H1 (cell line): ENCODE results near the gene ATP4A. TPM values are rescaled to one million over a fixed set of nuclear protein-coding genes. Genes with fewer than 3 reads are reported as not detected.
A peak's percentile ranks its signal among the peaks of the same experiment; 100 is the strongest.

Experiments
- CTCF ChIA-PET: fragments of 300-600 bp; sonication (Branson Sonifier 250); formaldehyde crosslinking; loops from one replicate; lab custom pipeline; 2021; ENCODE audit not compliant: partially characterized antibody; lab: Charles Lee
- POLR2A ChIA-PET: fragments of 300-600 bp; sonication (Branson Sonifier 250); formaldehyde crosslinking; loops from one replicate; lab custom pipeline; 2021; ENCODE audit warnings: inconsistent platforms; ENCODE audit not compliant: partially characterized antibody; lab: Charles Lee
- DNase-seq, 2 experiments: peaks; one replicate each; pipeline versions ENCODE4 v3.0.0 to v3.0.0-alpha.2; 2010 to 2022; ENCODE audit warnings: low spot score in 2 of 2, low read depth in 1 of 2, mixed read lengths in 1 of 2
- FAIRE-seq: peaks from 2 replicates; lab custom pipeline; 2011; peaks lifted over from hg19 to GRCh38; lab: Jason Lieb, UNC
- H2AFZ ChIP-seq: 2 replicates; pipeline ENCODE4 v1.8.1; 2012; ENCODE audit warnings: low read length, inconsistent platforms
- H2AK5ac ChIP-seq: 2 replicates; pipeline ENCODE4 v1.6.1; 2013; ENCODE audit warnings: low read depth, low read length
- H2BK120ac ChIP-seq: replicated peaks from 2 replicates; pipeline ENCODE3; 2013; ENCODE audit warnings: low read depth, low read length, inconsistent platforms
- H2BK12ac ChIP-seq: 2 replicates; pipeline ENCODE4 v1.6.1; 2013; ENCODE audit warnings: low read depth, low read length
- H2BK15ac ChIP-seq: 2 replicates; pipeline ENCODE4 v1.6.1; 2013; ENCODE audit warnings: low read length
- H2BK20ac ChIP-seq: 2 replicates; pipeline ENCODE4 v1.6.1; 2013; ENCODE audit warnings: low read length
- H2BK5ac ChIP-seq: 2 replicates; pipeline ENCODE4 v1.6.1; 2013; ENCODE audit warnings: low read depth, low read length
- H3K14ac ChIP-seq: 2 replicates; pipeline ENCODE4 v1.6.1; 2013; ENCODE audit warnings: inconsistent platforms; ENCODE audit not compliant: insufficient read length
- H3K18ac ChIP-seq: 2 replicates; pipeline ENCODE4 v1.6.1; 2013; ENCODE audit warnings: low read length; ENCODE audit errors: extremely low read depth
- H3K23ac ChIP-seq: 2 replicates; pipeline ENCODE4 v1.6.1; 2013; ENCODE audit warnings: inconsistent platforms; ENCODE audit not compliant: insufficient read length
- H3K23me2 ChIP-seq: 2 replicates; pipeline ENCODE4 v1.6.1; 2013; ENCODE audit warnings: low read depth, low read length
- H3K27ac ChIP-seq: 2 replicates; pipeline ENCODE4 v1.6.1; 2011; ENCODE audit warnings: low read depth, low read length, inconsistent platforms
- H3K27me3 ChIP-seq, 4 experiments: replicated peaks in 1 of 4; 1 replicate in 1 of 4; 2 replicates in 3 of 4; pipeline versions ENCODE4 v1.6.1 to v1.8.1; 2011 to 2013; ENCODE audit warnings: low read length in 3 of 4, mild to moderate bottlenecking in 3 of 4, inconsistent platforms in 2 of 4, mixed read lengths in 2 of 4, moderate library complexity in 1 of 4; ENCODE audit not compliant: control insufficient read depth in 3 of 4, insufficient read depth in 3 of 4; ENCODE audit errors: extremely low read depth in 1 of 4
- H3K36me3 ChIP-seq, 4 experiments: 2 replicates each; pipeline versions ENCODE4 v1.6.1 to v1.8.1; 2011 to 2013; ENCODE audit warnings: mild to moderate bottlenecking in 4 of 4, low read length in 3 of 4, moderate library complexity in 2 of 4, control low read depth in 1 of 4, inconsistent platforms in 1 of 4; ENCODE audit not compliant: insufficient read depth in 4 of 4, control insufficient read depth in 2 of 4
- H3K4ac ChIP-seq: replicated peaks from 2 replicates; pipeline ENCODE3; 2013; ENCODE audit warnings: low read length, low read depth, mixed read lengths, inconsistent platforms; ENCODE audit not compliant: insufficient read length
- H3K4me1 ChIP-seq, 4 experiments: replicated peaks in 1 of 4; 1 replicate in 1 of 4; 2 replicates in 3 of 4; pipeline versions ENCODE4 v1.6.1 to v1.8.1; 2011 to 2013; ENCODE audit warnings: low read length in 3 of 4, inconsistent platforms in 2 of 4, mixed read lengths in 1 of 4; ENCODE audit not compliant: insufficient read depth in 4 of 4, control insufficient read depth in 3 of 4
- H3K4me2 ChIP-seq, 2 experiments: 2 replicates each; pipeline versions ENCODE4 v1.6.1 to v1.8.1; 2011 to 2013; ENCODE audit warnings: low read depth in 2 of 2, low read length in 2 of 2, control low read depth in 1 of 2, inconsistent platforms in 1 of 2, mild to moderate bottlenecking in 1 of 2; ENCODE audit not compliant: insufficient read depth in 1 of 2
- H3K4me3 ChIP-seq, 4 experiments: fragments of 200-600, 300-600 bp in 1 of 4; sonication (generic), shearing (Covaris generic), sonication (Bioruptor Twin) in 1 of 4; 2 replicates each; pipeline versions ENCODE4 v1.5.1 to v1.8.1; 2011 to 2016; ENCODE audit warnings: low read length in 4 of 4, low read depth in 3 of 4, control low read depth in 2 of 4, inconsistent platforms in 2 of 4, mild to moderate bottlenecking in 2 of 4, mixed read lengths in 1 of 4, moderate library complexity in 1 of 4; ENCODE audit not compliant: insufficient read depth in 2 of 4; ENCODE audit errors: extremely low read depth in 1 of 4
- H3K56ac ChIP-seq: replicated peaks from 2 replicates; pipeline ENCODE3; 2013; ENCODE audit warnings: low read depth, mild to moderate bottlenecking, mixed read lengths, low read length, inconsistent platforms; ENCODE audit not compliant: insufficient read length
- H3K79me1 ChIP-seq: 2 replicates; pipeline ENCODE4 v1.6.1; 2013; ENCODE audit warnings: low read depth, low read length, control low read depth
- H3K79me2 ChIP-seq, 2 experiments: 2 replicates each; pipeline versions ENCODE4 v1.6.1 to v1.8.1; 2012 to 2013; ENCODE audit warnings: low read length in 2 of 2, mild to moderate bottlenecking in 2 of 2, inconsistent platforms in 1 of 2; ENCODE audit not compliant: insufficient read depth in 2 of 2, control insufficient read depth in 1 of 2
- H3K9ac ChIP-seq, 4 experiments: replicated peaks in 1 of 4; 1 replicate in 1 of 4; 2 replicates in 3 of 4; pipeline versions ENCODE4 v1.6.1 to v1.8.1; 2011 to 2013; ENCODE audit warnings: low read depth in 3 of 4, low read length in 3 of 4, control low read depth in 2 of 4, mild to moderate bottlenecking in 2 of 4, moderate library complexity in 2 of 4, inconsistent platforms in 1 of 4; ENCODE audit errors: extremely low read depth in 1 of 4
- H3K9me3 ChIP-seq, 2 experiments: 2 replicates each; pipeline versions ENCODE4 v1.6.1 to v1.8.1; 2012 to 2013; ENCODE audit warnings: mild to moderate bottlenecking in 2 of 2, moderate library complexity in 2 of 2, control low read depth in 1 of 2, inconsistent platforms in 1 of 2, low read depth in 1 of 2, low read length in 1 of 2, mixed read lengths in 1 of 2; ENCODE audit not compliant: insufficient read depth in 2 of 2
- H4K20me1 ChIP-seq, 2 experiments: replicated peaks in 1 of 2; 2 replicates each; pipeline versions ENCODE3 to v1.8.1; 2011 to 2013; ENCODE audit warnings: inconsistent platforms in 2 of 2, low read length in 2 of 2, mild to moderate bottlenecking in 1 of 2; ENCODE audit not compliant: insufficient read depth in 2 of 2, control insufficient read depth in 1 of 2
- H4K5ac ChIP-seq: 2 replicates; pipeline ENCODE4 v1.6.1; 2013; ENCODE audit warnings: low read length, low read depth, mixed read lengths, inconsistent platforms; ENCODE audit not compliant: insufficient read length
- H4K8ac ChIP-seq: 2 replicates; pipeline ENCODE4 v1.8.0; 2013; ENCODE audit warnings: mild to moderate bottlenecking, moderate library complexity, low read length, inconsistent platforms; ENCODE audit not compliant: insufficient read depth; ENCODE audit errors: extremely low read depth
- H4K91ac ChIP-seq: replicated peaks from 2 replicates; pipeline ENCODE3; 2013; ENCODE audit warnings: low read length, mixed read lengths, inconsistent platforms; ENCODE audit not compliant: insufficient read length
- CTCF ChIP-seq, 3 experiments: IDR thresholded peaks; 1 replicate in 2 of 3; 2 replicates in 1 of 3; pipeline versions ENCODE4 v1.5.1 to v1.6.1; 2011; ENCODE audit warnings: low read length in 3 of 3, mild to moderate bottlenecking in 3 of 3, inconsistent platforms in 2 of 3, low read depth in 1 of 3, moderate library complexity in 1 of 3; ENCODE audit not compliant: insufficient read depth in 1 of 3; ENCODE audit errors: control extremely low read depth in 1 of 3
- SP2 ChIP-seq: IDR thresholded peaks from 2 replicates; pipeline ENCODE4 v1.6.1; 2012; ENCODE audit warnings: mild to moderate bottlenecking, low read length, inconsistent platforms
- WGBS, 2 experiments: shearing (Covaris generic) in 1 of 2; methylation state at CpG; one replicate each; pipeline versions ENCODE4 v1.1.6 to v1.1.7; 2013 to 2015; ENCODE audit warnings: low lambda C conversion rate in 2 of 2, mixed read lengths in 2 of 2, inconsistent platforms in 1 of 2, low coverage in 1 of 2, missing lambda C conversion rate in 1 of 2; ENCODE audit not compliant: insufficient replicate concordance in 2 of 2, insufficient coverage in 1 of 2, insufficient read length in 1 of 2; ENCODE audit errors: extremely low coverage in 1 of 2, missing lambda C conversion rate in 1 of 2; 5-methylcytosine and 5-hydroxymethylcytosine counted together
- polyA plus RNA-seq, 7 experiments: library from polyadenylated mRNA; depleted of rRNA in 3 of 7; stranded (reverse) in 5 of 7; unstranded in 2 of 7; fragments of >200 nt in 5 of 7; fragments of 200-250 nt in 2 of 7; gene quantifications; 1 replicate in 5 of 7; 2 replicates in 1 of 7; 4 replicates in 1 of 7; pipeline versions ENCODE4 v1.2.1 to v1.2.3, GENCODE V29; 2011 to 2013; ENCODE audit warnings: missing spikeins in 2 of 7, mixed read lengths in 2 of 7
- total RNA-seq: library from RNA; stranded (reverse); fragmentation: NEBNext Ultra II Directional; extraction: Animal tissue kit (Norgen Biotek cat#: 25700); gene quantifications from 2 replicates; pipeline ENCODE4 v1.2.1, GENCODE V29; 2021

The ATP4A gene
- total and polyA plus RNA-seq, 2 of the 8 experiments (the other 6 are each of a cell fraction or from before 2014, with no cell fraction given) = 0.50 to 1.2 TPM

GRCh38 chr19:35562336-35562735, 1.1 kb downstream of the ATP4A start:
- H3K27me3 ChIP-seq = peaks cover 0 to 16% (median 9%) of the 10 kb centered on the region in 4 experiments; a peak in 5 of 7 replicates

More at GRCh38 chr19:35562336-35562735, 1.1 kb downstream of the ATP4A start:
- H2BK12ac ChIP-seq = no peak overlapping the region; the same call in 1 of the 2 replicates
- H3K4me1 ChIP-seq = peaks cover 0 to 6% (median 4%) of the 10 kb centered on the region in 4 experiments; a peak in 3 of 7 replicates
- H3K18ac ChIP-seq = no peak overlapping the region
- POLR2A ChIA-PET = interaction anchor here (1.6 kb wide), 1 partner anchor 80 kb away, joined by 5 read pairs; no protein-coding TSS in a partner anchor
- no peak overlapping the region for H4K91ac ChIP-seq
- H2AK5ac ChIP-seq = no peak overlapping the region
- H3K4me2 ChIP-seq = no peak overlapping the region
- no peak overlapping the region for H3K9ac ChIP-seq
- H3K4ac ChIP-seq = no peak overlapping the region
- TF ChIP-seq CTCF (IDR thresholded peaks at IDR 0.05; ENCODE audit: control extremely low read depth in 1 of 3, insufficient read depth in 1 of 3, low read depth in 1 of 3, low read length in 3 of 3) (peak in 1 of 3 experiments; percentile 2; a peak in 1 of 4 replicates), SP2 (no peak)
- H4K8ac ChIP-seq = no peak overlapping the region; the same call in 1 of the 2 replicates
- no peak overlapping the region for H4K5ac ChIP-seq
- CTCF ChIA-PET = interaction anchor here (0.7 to 3.1 kb wide), 3 partner anchors 29 to 130 kb away, joined by 3 to 19 read pairs (median 3); no protein-coding TSS in a partner anchor
- FAIRE-seq = no peak
- H3K79me2 ChIP-seq = no peaks in the 10 kb centered on the region
- DNase-seq = no peak
- no peak overlapping the region for H2BK5ac ChIP-seq
- no peak overlapping the region for H3K56ac ChIP-seq
- H3K36me3 ChIP-seq = no peaks in the 10 kb centered on the region
- no peak overlapping the region for H3K14ac ChIP-seq
- no peak overlapping the region for H2BK120ac ChIP-seq
- no peak overlapping the region for H3K27ac ChIP-seq
- H3K4me3 ChIP-seq = no peak overlapping the region
- no peak overlapping the region for H3K23ac ChIP-seq
- H2BK15ac ChIP-seq = peak overlapping the region; percentile 40; the same call in 1 of the 2 replicates
- WGBS, 2 experiments = 74% methylated on average over 16 of the region's 17 CpGs; no CpG with 5 or more reads in 1 of the 2 experiments
- no peaks in the 10 kb centered on the region for H3K79me1 ChIP-seq
- H3K9me3 ChIP-seq = no peaks in the 10 kb centered on the region; a peak in 1 of 4 replicates
- peaks cover 7 to 8% of the 10 kb centered on the region in 2 experiments for H4K20me1 ChIP-seq
- H2AFZ ChIP-seq = no peak overlapping the region
- peaks cover 4% of the 10 kb centered on the region; the same call in 1 of the 2 replicates for H3K23me2 ChIP-seq
- H2BK20ac ChIP-seq = no peak overlapping the region
